ENCODE measurements around the gene SUCLG1. TPM values are rescaled to one million over a fixed set of nuclear protein-coding genes. Genes with fewer than 3 reads are reported as not detected.

The SUCLG1 gene
- polyA plus RNA-seq, 6 donors from 2014 or later = 57.9 to 85.9 (median 64.0) TPM

- no peaks in the 10 kb centered on the region for H3K4me1 Mint-ChIP-seq
Measured at GRCh38 chr2:84388921-84389490, 70.1 kb downstream of the SUCLG1 start.

GRCh38 chr2:84388133-84388532 is 70.9 kb downstream of the SUCLG1 start:
- Mint-ChIP-seq H3K27ac (no peak overlapping the region), H3K9me3 (peaks cover 4 to 23% (median 10%) of the 10 kb centered on the region in 7 donors), H3K4me3 (no peak overlapping the region), H3K27me3 (peaks cover 18 to 51% (median 31%) of the 10 kb centered on the region in 3 donors), H3K36me3 (no peaks in the 10 kb centered on the region), H3K4me1 (no peaks in the 10 kb centered on the region)
- no peak for ATAC-seq (ENCODE audit: low read depth in 2 of 2)
- no peak for DNase-seq

More at GRCh38 chr2:84388921-84389490, 70.1 kb downstream of the SUCLG1 start:
- peaks cover 15 to 47% (median 36%) of the 10 kb centered on the region in 3 donors for H3K27me3 Mint-ChIP-seq
- DNase-seq = no peak
- no peak overlapping the region for H3K4me3 Mint-ChIP-seq
- H3K9me3 Mint-ChIP-seq = peaks cover 4 to 23% (median 10%) of the 10 kb centered on the region in 7 donors
- ATAC-seq (ENCODE audit: low read depth in 2 of 2) = no peak
- H3K27ac Mint-ChIP-seq = no peak overlapping the region
- no peaks in the 10 kb centered on the region for H3K36me3 Mint-ChIP-seq

DNA sequence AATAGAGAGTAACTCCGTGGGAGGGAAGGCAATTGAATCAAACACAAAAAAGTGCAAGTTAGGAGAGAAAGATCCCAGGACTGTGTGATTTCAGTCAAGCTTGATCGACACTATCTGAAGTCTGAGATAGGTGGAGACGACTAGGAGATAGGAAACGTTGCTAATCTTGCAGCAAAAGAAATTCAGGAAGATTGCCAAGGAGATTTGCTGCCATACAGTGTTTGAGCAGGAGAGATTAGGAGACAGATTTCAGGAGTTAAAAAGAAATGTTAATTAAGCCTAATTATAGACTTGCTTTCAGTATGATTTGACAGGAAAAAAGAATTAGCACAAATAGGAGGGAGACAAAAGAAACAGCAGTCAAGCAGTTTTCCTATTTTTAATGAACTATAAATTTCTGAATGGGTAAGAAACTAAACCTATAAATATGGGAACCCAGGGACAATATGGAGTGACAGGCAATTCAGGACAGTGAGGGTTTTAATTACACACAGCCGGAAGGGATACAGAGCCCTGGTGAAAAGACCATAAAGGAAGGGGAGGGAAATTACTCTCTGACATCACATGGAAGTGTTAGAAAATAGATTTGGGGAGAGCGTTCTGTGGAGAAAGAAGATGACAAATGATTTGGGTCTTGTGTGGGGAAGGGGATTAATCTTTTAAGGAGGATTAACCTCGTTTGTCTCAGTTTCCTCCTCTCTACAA is 72.6 kb downstream of the SUCLG1 start:
- no peak overlapping the region for H3K4me3 Mint-ChIP-seq
- H3K27me3 Mint-ChIP-seq = peaks cover 14 to 49% (median 31%) of the 10 kb centered on the region in 3 donors
- no peaks in the 10 kb centered on the region for H3K4me1 Mint-ChIP-seq
- ATAC-seq (ENCODE audit: low read depth in 2 of 2) (no peak), DNase-seq (no peak)
- H3K27ac Mint-ChIP-seq = peak overlapping the region in 1 of 6 donors; percentile 68
- H3K36me3 Mint-ChIP-seq = no peaks in the 10 kb centered on the region
- peaks cover 0 to 14% (median 5%) of the 10 kb centered on the region in 7 donors for H3K9me3 Mint-ChIP-seq

DNA sequence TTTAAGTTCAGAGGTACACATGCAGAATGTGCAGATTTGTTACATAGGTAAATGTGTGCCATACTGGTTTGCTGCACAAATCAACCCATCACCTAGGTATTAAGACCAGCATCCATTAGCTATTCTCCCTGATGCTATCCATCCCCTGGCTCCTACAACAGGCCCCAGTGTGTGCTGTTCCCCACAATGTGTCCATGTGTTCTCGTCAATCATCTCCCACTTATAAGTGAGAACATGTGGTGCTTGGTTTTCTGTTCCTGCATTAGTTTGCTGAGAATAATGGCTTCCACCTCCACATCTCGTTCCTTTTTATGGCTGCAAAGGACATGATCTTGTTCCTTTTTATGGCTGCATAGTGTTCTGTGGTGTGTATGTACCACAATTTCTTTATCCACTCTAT is 75.8 kb downstream of the SUCLG1 start:
- no peaks in the 10 kb centered on the region for H3K4me1 Mint-ChIP-seq
- H3K36me3 Mint-ChIP-seq = no peaks in the 10 kb centered on the region
- peaks cover 0 to 12% (median 5%) of the 10 kb centered on the region in 7 donors for H3K9me3 Mint-ChIP-seq
- H3K4me3 Mint-ChIP-seq = no peak overlapping the region
- DNase-seq = no peak
- no peak overlapping the region for H3K27ac Mint-ChIP-seq
- H3K27me3 Mint-ChIP-seq = peaks cover 13 to 39% (median 23%) of the 10 kb centered on the region in 3 donors
- no peak for ATAC-seq (ENCODE audit: low read depth in 2 of 2)

DNA sequence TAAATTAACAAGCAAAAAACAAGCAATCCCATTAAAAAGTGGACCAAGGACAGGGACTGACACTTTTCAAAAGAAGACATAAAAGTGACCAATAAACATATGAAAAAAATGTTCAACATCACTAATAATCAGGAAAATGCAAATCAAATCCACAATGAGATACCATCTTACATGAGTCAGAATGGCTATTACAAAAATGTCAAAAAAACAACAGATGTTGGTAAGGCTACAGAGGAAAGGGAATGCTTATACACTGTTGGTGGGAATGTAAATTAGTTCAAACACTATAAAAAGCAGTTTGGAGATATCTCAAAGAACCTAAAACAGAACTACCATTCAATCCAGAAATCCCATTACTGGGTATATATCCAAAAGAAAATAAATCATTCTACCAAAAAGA is 78.2 kb downstream of the SUCLG1 start:
- Mint-ChIP-seq H3K36me3 (no peaks in the 10 kb centered on the region), H3K27me3 (peaks cover 14 to 26% (median 19%) of the 10 kb centered on the region in 3 donors), H3K4me3 (no peak overlapping the region), H3K9me3 (peaks cover 0 to 12% (median 5%) of the 10 kb centered on the region in 7 donors), H3K4me1 (no peaks in the 10 kb centered on the region), H3K27ac (no peak overlapping the region)
- ATAC-seq (ENCODE audit: low read depth in 2 of 2) = no peak
- DNase-seq = no peak

- no peak for ATAC-seq (ENCODE audit: low read depth in 2 of 2)
- Mint-ChIP-seq H3K9me3 (peaks cover 0 to 6% (median 3%) of the 10 kb centered on the region in 7 donors), H3K36me3 (no peaks in the 10 kb centered on the region), H3K4me3 (no peak overlapping the region), H3K4me1 (no peaks in the 10 kb centered on the region), H3K27ac (no peak overlapping the region), H3K27me3 (peaks cover 12 to 20% (median 15%) of the 10 kb centered on the region in 3 donors)
- no peak for DNase-seq
Measured at GRCh38 chr2:84378960-84379359, 80.1 kb downstream of the SUCLG1 start.

GRCh38 chr2:84375020-84375419 is 84.1 kb downstream of the SUCLG1 start:
- H3K4me3 Mint-ChIP-seq = no peak overlapping the region
- H3K27me3 Mint-ChIP-seq = peaks cover 18 to 25% (median 18%) of the 10 kb centered on the region in 3 donors
- DNase-seq (no peak), ATAC-seq (ENCODE audit: low read depth in 2 of 2) (no peak)
- H3K4me1 Mint-ChIP-seq = no peaks in the 10 kb centered on the region
- no peaks in the 10 kb centered on the region for H3K36me3 Mint-ChIP-seq
- H3K9me3 Mint-ChIP-seq = peaks cover 0 to 6% (median 2%) of the 10 kb centered on the region in 7 donors
- no peak overlapping the region for H3K27ac Mint-ChIP-seq

GRCh38 chr2:84373866-84374265 is 85.2 kb downstream of the SUCLG1 start:
- Mint-ChIP-seq H3K27ac (no peak overlapping the region), H3K4me1 (no peaks in the 10 kb centered on the region), H3K36me3 (no peaks in the 10 kb centered on the region), H3K27me3 (peaks cover 18 to 25% (median 18%) of the 10 kb centered on the region in 3 donors), H3K9me3 (peaks cover 0 to 4% (median 0%) of the 10 kb centered on the region in 7 donors), H3K4me3 (no peak overlapping the region)
- no peak for DNase-seq
- no peak for ATAC-seq (ENCODE audit: low read depth in 2 of 2)

Other genes starting within 250 kb of the SUCLG1 start
- under 1 TPM in 4 of 6 donors, not detected in 2; 0.23 to 0.69 (median 0.60) TPM for gene DNAH6, start 57.2 kb upstream of the SUCLG1 start, polyA plus RNA-seq (ENCODE audit: low read depth in 6 of 6)